ENCODE data around the gene ADGRA1. TPM values are rescaled to one million over a fixed set of nuclear protein-coding genes. Genes with fewer than 3 reads are reported as not detected.

ADGRA1 gene
- total RNA-seq, 1 donor from 2014 or later: 9.1 TPM

DNA sequence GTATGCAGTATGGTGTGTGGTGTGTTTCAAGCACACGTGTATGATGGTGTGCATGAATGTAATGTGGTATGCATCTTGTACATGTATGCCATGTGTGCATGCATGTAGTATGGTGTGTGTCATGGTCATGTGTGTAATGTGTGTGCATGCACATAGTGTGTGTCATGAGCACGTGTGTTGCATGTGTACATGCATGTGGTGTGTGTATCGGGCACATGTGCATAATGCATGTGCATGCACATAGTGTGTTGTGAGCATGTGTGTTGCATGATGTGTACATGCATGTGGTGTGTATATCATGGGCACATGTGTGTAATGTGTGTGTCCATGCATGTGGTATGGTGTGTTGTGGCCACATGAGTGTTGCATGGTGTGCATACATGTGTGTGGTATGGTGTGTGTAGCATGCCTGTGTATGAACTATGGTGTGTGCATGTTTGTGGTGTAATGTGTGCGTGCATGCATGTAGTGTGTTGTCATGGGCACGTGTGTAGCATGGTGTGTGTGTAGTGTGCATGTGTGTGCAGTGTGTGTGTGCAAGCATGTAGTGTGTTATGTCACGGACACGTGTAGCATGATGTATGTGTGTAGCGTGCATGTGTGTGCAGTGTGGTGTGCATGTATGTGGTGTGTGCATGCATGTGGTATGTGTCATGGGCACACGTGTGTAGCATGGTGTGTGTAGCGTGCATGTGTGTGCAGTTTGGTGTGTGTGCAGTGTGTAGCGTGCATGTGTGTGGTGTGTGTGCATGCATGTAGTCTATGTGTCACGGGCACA, 89.8 kb downstream of the ADGRA1 start:
- TF ChIP-seq, protein P1, sequence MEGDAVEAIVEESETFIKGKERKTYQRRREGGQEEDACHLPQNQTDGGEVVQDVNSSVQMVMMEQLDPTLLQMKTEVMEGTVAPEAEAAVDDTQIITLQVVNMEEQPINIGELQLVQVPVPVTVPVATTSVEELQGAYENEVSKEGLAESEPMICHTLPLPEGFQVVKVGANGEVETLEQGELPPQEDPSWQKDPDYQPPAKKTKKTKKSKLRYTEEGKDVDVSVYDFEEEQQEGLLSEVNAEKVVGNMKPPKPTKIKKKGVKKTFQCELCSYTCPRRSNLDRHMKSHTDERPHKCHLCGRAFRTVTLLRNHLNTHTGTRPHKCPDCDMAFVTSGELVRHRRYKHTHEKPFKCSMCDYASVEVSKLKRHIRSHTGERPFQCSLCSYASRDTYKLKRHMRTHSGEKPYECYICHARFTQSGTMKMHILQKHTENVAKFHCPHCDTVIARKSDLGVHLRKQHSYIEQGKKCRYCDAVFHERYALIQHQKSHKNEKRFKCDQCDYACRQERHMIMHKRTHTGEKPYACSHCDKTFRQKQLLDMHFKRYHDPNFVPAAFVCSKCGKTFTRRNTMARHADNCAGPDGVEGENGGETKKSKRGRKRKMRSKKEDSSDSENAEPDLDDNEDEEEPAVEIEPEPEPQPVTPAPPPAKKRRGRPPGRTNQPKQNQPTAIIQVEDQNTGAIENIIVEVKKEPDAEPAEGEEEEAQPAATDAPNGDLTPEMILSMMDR (IDR thresholded peaks at IDR 0.05; ENCODE audit: partially characterized antibody, unreplicated experiment): no peak
- peaks cover 5% of the 10 kb centered on the region for H3K9me3 Mint-ChIP-seq (ENCODE audit: unreplicated experiment)
- H3K27me3 Mint-ChIP-seq (ENCODE audit: unreplicated experiment): peaks cover 15% of the 10 kb centered on the region
- H3K27ac Mint-ChIP-seq (ENCODE audit: unreplicated experiment): peak overlapping the region; percentile 43
- no peak overlapping the region for H3K4me3 Mint-ChIP-seq (ENCODE audit: unreplicated experiment)
- no peak for DNase-seq
- H3K36me3 Mint-ChIP-seq (ENCODE audit: unreplicated experiment): peaks cover 6% of the 10 kb centered on the region
- peaks cover 4% of the 10 kb centered on the region for H3K4me1 Mint-ChIP-seq (ENCODE audit: low read depth, unreplicated experiment)

DNA sequence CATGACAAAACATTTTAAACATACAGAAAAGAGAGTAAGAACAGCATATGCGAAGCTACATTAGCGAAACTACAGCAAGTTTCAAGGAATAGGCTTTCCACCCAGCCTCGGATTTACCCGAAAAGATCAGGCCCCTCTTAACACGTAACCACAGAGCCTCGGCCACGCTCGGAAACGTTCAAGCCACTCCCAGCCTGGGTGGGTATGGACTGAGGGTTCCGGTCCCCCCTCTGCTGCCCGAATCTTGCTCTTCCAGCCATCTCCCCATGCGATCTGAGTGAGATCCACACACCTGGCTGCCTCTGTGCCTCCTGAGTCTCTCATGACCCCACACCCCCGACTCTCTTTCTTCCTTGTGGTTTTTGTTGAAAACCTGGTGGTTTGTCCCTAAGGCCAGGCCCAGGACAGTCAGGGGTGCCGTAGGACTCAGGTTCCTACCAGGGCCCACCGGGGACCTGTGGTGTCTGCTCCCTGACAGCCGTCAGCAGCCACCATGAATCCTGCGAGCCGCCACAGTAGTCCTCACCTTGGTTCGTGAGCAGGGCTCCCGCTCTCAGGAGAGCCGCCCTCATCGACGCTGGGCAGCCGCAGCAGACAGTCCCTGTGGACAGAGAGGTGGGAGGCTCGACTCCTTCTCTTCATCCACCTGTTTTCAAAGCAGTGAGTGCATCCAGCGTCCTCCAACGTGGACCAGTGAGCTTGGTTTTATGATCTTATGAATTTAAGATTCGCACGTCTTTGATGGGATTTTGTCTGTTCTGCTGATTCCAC, 90.8 kb downstream of the ADGRA1 start:
- Mint-ChIP-seq H3K27ac (ENCODE audit: unreplicated experiment) (no peak overlapping the region), H3K9me3 (ENCODE audit: unreplicated experiment) (peaks cover 5% of the 10 kb centered on the region), H3K27me3 (ENCODE audit: unreplicated experiment) (peaks cover 13% of the 10 kb centered on the region)

DNA sequence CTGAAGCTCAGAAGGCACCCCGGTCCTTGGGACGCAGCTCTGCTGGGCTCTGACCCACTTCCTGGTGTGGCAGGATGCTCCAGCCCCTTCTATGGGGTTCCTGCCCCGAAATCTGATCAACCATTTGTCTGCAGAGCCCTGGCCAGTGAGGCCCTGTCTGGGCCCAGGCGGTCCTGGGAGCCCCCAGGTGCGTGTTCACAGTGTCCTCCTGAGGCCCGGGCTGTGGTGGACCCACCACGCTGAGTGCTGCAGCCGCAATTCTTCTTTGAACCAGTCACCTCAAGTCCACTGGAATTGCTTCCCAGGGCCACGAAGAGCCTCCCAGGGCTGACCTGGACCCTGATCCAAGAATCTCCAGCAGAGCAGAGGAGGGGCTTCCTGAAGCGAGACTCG, 91.4 kb downstream of the ADGRA1 start:
- peaks cover 7% of the 10 kb centered on the region for H3K4me1 Mint-ChIP-seq (ENCODE audit: low read depth, unreplicated experiment)
- no peak overlapping the region for H3K27ac Mint-ChIP-seq (ENCODE audit: unreplicated experiment)
- H3K36me3 Mint-ChIP-seq (ENCODE audit: unreplicated experiment): no peaks in the 10 kb centered on the region
- TF ChIP-seq, protein P1 (IDR thresholded peaks at IDR 0.05; ENCODE audit: partially characterized antibody, unreplicated experiment): no peak
- DNase-seq: no peak
- H3K4me3 Mint-ChIP-seq (ENCODE audit: unreplicated experiment): no peak overlapping the region
- peaks cover 5% of the 10 kb centered on the region for H3K9me3 Mint-ChIP-seq (ENCODE audit: unreplicated experiment)
- H3K27me3 Mint-ChIP-seq (ENCODE audit: unreplicated experiment): peaks cover 17% of the 10 kb centered on the region

More for the DNA sequence above, 90.8 kb downstream of the ADGRA1 start:
- DNase-seq: no peak
- TF ChIP-seq, protein P1 (IDR thresholded peaks at IDR 0.05; ENCODE audit: partially characterized antibody, unreplicated experiment): no peak
- H3K4me1 Mint-ChIP-seq (ENCODE audit: low read depth, unreplicated experiment): peaks cover 4% of the 10 kb centered on the region
- peaks cover under 1% of the 10 kb centered on the region for H3K36me3 Mint-ChIP-seq (ENCODE audit: unreplicated experiment)
- no peak overlapping the region for H3K4me3 Mint-ChIP-seq (ENCODE audit: unreplicated experiment)

DNA sequence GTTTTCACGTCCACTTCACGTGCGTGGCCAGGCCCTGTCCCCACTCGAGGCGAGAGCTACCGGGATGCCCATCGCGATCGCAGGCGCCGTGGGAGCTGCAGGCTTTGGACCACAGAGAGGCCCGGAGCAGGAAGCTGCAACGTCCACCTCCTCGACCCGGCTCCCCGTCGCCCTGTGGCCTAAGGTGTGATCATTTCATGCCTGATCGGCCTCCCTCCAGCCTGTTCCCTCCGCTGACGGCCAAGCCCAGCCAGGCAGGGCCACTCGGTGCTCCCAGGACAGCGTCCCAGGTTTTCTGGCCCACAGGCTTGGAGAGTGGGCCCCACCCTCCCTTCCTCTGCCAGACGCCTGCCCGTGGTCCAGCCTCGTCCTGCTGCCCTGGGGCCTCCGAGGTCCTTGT, 91.9 kb downstream of the ADGRA1 start:
- peak; percentile 38 for DNase-seq
- H3K27me3 Mint-ChIP-seq (ENCODE audit: unreplicated experiment): peaks cover 15% of the 10 kb centered on the region
- TF ChIP-seq, protein P1 (IDR thresholded peaks at IDR 0.05; ENCODE audit: partially characterized antibody, unreplicated experiment): no peak
- H3K4me1 Mint-ChIP-seq (ENCODE audit: low read depth, unreplicated experiment): peaks cover 7% of the 10 kb centered on the region
- H3K27ac Mint-ChIP-seq (ENCODE audit: unreplicated experiment): no peak overlapping the region
- no peak overlapping the region for H3K4me3 Mint-ChIP-seq (ENCODE audit: unreplicated experiment)
- no peaks in the 10 kb centered on the region for H3K36me3 Mint-ChIP-seq (ENCODE audit: unreplicated experiment)
- peaks cover 9% of the 10 kb centered on the region for H3K9me3 Mint-ChIP-seq (ENCODE audit: unreplicated experiment)

All from glutamatergic neuron (in vitro differentiated cells).